HG02798 (cell line): ENCODE measurements around the gene SMAD7.
A peak's percentile ranks its signal among the peaks of the same experiment; 100 is the strongest.

Experiments used
- ATAC-seq: cut with Tn5 transposase; IDR thresholded peaks from one replicate; pipeline ENCODE4 v1.9.1; 2021; ENCODE audit warnings: mild to moderate bottlenecking; ENCODE audit not compliant: unreplicated experiment, poor library complexity

Gene SMAD7

DNA sequence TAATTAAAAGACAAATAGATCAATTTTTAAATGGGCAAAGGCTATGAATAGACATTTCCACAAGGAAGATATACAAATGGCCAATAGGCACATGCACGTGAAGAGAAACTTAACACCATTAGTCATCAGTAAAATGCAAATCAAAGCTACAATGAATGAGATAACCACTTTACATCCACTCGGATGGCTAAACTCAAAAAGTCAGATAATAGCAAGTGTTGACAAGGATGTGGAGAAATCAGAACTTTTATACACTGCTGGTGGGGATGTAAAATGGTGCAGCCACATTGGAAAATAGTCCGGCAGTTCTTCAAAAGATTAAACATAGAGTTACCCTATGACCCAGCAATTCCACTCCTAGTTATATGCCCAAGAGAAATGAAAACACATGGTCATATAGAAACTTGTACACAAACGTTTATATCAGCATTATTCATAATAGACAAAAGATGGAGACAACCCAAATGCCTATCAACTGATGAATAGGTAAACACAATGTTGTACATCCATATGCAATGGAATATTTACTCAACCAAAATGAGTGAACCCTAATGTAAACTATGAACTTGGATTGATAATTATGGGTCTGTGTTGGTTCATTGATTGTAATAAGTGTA is 51.1 kb downstream of the SMAD7 start:
- ATAC-seq: no peak

DNA sequence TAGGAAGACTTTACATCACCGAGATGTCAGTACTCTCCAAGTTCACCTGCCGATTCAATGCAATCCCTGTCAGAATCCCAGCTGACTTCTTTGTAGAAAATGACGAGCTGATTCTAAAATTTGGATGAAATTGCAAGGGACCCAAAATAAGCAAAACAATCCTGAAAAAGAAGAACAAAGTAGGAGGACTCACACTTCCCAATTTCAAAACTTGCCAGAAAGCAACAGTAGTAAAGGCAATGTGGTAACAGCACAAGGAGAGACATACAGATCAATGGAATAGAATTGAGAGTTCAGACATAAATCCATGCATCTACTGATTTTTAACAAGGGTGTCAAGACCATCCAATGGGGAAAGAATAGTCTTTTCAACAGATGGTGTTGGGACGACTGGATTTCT is 52.2 kb downstream of the SMAD7 start:
- ATAC-seq: no peak

DNA sequence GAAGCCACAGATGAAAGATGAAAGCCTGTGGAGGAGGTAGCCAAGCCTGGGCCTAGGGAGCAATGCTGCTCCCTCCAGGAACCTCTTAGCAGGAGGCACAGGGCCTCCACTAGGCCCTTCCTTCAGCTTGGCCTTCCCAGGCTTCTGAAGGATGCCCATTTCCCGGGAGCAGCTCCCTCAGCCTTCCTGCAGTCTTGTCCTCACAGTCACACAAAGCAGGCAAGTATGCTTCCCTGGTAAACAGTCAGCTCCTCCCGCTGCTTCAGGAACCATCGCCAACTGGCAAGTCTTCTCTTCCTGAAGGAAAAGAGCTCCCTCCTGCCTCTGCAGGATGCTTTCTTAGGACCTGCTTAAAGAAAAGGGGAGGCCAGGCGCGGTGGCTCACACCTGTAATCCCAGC is 53.2 kb downstream of the SMAD7 start:
- ATAC-seq: no peak

DNA sequence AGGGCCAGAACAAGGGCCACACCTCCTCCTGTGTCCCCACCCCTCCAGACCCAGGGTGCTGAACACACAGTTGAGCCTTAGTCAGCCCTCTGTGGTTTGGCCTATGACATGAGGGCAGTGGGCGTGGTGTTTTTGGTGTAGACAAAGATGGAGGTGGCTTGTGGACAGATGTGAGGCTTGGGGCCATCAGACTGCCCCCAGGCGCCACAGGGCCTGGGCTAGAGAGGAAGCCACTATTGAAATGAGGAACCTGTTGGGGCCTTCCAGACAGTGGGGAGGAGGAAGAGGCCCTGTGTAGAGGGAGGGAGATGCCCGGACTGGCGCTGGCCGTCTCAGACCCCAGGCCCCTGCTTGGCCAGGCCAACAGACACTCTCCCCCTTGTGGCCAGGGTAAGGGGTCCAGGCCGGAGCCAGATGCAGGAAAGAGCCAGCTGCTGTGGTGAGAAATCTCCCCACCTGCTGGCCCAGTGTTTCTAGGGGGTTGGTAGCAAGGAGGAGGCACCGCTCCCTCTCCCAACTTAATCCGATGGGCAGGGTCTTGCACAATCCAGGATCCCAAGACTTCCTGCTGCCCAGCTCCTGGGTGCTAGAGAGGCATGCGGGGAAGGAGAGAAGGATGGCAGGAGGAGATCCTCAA is 53.8 kb downstream of the SMAD7 start:
- ATAC-seq: peak; percentile 52

DNA sequence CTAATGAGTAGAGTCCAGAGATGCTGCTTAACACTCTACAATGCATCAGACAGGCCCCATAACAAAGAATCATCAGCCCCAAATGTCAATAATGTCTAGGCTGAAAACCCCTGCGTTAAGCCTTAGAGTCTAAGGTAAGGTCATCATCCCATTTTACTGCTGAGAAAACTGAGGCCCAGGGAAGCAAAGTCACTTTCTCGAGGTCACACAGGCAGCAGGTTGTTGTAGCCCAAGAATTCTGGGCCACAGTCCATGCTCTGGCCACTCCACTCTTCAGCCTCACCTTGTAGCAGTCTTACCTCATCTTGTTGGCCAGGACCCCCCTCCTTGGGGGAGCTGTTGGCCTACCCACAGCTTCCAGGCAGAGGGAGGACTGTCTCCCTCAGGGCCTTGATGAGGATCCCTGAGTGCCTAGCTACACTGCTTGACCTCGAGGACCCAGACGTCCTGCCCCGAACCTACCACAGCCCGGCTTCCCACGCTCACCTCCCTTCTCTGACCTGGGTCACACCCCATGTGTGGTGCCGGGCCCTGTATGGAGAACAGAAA is 54.4 kb downstream of the SMAD7 start:
- ATAC-seq: no peak

DNA sequence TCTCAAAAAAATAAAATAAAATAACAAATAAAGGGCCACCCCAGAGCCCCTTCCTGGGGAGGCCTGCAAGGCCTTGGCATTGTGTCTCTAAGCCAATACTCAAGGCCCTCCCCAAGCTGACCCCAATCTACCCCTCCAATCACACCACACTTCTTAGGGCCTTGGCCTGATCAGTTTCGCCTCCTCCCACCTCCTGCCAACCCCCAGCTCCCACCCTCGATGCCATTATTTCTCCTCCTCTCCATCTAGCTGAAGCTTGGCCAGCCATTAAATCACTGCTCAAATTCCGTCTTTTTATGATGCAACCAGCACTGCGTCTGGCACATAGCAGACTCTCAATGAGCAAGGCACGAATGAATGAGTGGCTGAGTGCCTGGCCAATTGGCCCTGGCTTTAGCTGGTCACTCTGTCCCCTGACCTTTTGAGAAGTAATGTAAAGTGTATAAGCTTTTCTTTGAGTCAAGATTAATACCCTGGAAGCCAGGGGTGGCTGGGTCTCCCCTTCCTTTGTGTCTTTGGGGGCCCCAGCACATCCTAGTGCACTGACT is 55.9 kb downstream of the SMAD7 start:
- ATAC-seq: no peak

DNA sequence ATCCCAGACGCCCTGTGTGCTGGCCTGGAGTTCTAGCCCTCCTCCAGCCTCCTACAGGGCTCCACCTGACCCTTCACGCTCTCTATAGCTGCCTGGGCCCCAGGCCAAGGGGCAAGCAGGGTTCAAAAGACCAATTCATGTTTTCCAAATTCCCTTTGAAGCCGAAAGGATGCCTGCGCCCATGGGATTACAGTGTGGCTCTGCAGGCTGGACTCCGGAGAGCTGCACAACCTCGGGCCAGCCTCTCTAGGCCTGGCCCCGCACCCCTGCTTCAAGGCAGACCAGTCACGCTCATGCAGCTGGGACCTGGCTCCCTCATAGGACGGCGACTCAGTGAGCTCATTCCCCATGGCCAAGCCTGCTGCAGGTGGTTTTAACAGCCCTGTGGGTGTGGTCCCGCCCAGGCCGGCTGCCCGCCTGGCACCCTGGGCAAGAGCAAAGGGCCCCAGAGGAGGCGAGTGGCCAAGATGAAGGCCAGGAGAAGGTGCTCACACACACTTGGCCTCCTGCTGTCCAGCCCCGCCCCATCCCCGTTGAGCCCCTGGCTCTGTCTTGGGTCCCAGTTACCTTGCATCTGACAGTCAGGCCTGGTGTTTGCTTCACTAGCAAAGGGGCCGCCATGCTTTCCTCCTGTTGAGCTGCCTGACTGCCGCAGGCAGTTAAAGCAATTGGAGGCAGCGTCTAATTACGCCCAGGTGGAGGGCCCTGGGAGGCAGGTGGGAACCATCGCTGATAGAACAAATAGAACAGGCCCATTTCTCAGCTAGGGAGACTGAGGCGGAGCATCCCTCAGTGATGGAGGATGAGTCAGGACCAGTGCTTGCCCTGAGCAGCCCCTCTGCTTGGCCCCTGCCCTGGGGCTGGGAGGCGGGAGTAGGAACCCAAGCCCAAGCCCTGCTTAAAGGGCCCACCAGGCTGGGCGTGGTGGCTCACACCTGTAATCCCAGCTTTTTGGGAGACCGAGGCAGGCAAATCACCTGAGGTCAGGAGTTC is 56.9 kb downstream of the SMAD7 start:
- ATAC-seq: no peak

DNA sequence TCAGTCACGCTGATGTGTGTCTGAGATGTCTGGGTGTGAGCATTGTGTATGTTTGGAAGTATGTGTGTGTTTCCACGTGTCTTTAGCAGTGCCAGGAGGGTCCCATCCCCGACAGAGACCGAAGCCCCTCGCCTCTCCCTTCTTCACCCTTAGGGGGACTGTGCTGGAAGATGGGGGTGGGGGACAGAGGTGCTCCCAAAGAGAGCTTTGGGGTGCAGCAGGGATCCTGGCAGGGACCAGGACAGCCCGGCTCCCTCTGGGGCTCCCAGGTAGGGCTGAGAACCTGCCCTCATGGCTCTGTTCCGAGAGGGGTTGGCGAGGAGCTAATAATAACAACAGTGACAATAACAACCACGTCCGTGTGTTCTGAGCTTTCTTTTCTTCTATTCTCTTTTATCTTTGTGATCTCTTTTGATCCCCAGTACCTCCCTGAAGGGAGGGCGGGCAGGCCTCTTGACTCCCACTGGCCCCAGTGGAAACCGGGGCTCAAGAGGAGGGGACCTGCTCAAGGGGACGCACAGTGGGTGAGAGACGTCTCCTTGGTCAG is 57.6 kb downstream of the SMAD7 start:
- no peak for ATAC-seq

DNA sequence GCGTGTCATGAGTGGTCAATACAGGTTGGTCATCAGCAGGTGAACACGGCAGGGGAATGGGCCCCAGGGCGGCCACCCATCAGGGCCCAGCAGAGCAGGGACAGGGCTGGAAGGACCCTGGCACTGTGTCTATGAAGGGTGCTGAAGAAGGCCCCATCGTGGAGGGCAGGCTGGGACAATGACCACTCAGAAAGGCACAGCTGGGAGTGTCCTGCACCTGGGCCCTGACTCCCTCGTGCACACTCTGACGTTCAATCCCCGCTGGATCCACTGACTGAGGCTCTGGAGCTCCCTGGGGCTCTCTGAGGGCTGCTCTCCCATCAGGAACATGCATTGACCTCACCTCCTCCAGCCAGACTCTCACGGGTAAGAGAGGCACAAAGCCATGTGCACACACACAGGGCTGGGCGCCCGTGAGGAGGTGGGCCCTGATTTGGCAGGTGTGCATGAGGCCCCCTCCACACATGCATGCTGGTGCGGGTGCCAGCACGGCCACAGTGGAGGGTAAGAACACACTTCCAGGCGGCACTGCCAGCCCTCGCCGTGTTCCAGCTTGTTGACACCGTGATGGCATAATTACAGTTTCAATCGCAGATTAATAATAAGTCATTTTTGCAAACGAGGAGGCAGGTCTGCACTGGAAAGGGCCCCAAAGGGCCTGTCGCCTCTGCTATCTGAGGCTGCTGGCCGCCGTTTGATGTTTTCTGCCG is 58.5 kb downstream of the SMAD7 start:
- no peak for ATAC-seq

DNA sequence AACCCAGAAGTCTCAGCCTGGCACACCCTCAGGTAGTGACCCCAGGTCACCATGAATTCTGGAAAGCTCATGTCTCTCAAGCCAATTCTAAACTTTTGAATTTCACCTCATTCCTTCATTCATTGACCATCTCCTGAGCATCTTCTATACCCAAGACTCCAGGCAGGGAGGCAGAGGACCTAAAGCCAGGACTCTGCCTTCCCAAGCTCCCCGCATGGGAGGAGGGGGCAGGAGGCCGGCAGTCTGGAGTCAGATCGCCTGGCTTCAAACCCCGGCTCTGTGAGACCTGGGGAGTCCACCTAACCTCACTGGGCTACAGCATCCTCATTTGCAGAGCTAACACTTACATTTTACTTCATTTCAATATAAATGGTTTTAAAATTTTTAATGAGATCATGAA is 59.0 kb downstream of the SMAD7 start:
- no peak for ATAC-seq

DNA sequence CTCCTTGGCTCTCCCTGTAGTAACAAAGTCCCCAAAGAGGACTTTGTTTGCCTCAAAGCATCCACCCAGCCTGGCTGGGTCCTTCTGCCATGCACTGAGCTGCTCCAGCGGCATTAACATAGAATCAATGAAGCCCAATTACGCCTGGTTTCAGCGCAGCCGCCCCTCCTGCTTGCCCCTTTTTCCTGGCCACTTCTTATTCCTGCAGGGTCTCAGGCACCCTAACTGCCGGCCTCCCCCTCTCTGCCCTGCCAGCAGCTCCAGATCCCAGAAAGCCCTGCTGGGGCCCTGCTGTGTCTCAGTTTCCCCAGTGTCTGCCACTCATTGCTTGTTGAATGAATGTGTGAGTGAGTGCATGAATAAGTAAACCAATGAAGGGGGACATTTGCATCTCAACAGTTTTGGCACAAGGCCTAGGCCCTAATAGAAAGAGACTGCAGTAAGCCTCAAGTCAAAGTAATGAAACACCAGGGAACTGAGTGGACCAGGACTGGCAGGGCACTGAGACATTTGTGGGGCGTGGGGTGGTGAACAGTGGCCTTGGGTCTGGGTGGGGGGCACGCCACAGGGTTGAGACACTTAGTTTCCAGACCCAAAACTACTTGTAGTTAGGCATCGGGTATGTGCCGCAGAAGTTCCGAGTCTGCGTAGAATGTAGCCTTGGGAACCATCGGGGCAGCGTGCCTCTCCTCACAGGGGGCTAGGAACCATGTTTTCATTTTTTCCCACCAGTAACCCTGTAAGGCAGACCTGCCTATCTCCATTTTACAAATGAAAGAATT is 60.6 kb downstream of the SMAD7 start:
- no peak for ATAC-seq

DNA sequence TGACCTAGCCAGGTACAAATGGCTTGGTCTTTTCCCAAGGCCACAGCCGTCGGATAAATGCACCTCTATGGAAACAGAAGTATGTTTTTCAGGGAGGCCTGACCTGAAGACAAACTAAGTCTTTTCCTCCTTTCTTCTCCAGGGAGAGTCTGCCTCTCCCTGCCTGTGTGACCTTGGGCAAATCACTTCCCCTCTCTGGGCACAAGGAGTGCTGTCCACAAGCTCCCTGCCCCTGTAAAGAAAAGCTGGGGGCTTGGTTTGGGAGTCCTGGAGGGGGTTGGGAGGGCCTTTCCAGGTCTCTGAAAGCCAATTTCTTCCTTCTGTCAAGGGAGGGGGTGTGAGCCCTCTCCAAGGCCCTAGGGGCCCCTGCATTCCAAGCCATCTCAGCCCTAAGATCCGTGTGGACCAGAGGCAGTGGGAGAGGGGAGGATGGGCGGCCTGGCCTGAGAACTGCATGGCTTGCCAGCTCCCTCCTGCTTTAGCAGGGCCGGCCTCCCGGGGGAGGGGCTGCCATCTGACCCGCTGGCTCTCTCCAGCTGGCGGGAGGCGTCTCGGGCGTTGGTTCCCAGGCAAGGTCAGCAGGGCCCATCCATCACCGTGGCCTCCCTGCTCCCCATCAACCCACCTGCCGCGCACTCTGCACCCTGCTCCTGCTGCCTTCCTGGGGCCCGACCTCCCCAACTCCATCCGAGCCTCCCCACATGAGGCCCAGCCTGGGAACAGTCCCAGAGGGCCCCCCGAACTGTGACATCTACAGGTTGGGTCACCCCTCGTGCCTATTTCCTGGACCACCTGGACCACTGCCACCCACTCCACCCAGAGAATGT is 61.4 kb downstream of the SMAD7 start:
- no peak for ATAC-seq

DNA sequence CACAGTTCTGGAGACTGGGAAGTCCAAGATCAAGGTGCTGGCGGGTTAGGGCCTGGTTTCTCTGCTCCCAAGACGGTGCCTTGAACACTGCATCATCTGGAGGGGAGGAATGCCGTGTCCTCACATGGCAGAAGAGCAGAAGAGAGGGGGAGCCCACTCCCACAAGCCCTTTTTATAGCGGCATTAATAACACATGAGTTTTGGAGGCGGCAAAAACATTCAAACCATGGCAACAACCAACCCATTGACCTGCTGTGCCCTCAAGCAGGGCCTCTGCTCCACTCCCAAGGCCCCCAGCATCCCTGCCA is 62.0 kb downstream of the SMAD7 start:
- ATAC-seq: no peak

DNA sequence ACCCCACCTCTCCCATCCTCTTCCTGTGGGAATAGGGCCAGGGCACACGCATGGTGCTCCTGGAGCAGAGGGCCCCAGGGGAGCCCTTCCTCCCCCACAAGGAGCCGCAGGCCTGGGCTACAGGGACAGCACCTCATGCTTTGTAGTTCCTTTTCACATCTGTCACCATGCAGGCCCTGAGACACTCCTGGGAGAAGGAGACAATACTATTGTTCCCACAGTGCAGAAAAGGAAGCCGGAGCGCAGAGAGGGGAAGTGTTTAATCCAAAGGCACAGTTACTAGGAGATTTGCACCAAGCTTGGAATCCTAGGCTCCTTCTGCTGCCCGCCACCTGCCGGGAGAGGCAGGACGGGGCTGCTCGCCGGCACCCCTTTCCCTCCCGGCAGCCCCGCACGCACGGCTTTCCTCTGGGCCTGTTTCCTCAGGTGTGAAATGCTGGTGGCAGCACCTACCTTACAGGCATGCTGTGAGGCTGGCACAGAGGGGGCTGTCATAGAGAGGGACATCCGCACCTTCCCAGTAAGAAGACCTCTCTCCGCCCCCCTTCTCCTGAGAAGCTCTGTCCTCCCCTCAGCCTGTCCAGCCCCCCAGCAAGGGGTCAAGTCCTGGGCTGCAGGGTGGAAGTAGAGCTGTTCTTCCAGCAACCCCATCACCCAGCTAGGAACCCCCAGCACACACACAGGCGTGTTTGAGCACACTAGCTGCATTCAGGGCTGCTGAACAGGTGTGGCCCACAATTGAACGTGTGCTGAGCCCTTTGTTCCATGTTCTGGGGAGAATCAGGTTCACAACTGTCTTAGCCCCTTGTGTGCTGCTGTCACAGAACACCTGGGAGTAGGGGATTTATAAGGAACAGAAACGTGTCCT is 62.6 kb downstream of the SMAD7 start:
- ATAC-seq: no peak

DNA sequence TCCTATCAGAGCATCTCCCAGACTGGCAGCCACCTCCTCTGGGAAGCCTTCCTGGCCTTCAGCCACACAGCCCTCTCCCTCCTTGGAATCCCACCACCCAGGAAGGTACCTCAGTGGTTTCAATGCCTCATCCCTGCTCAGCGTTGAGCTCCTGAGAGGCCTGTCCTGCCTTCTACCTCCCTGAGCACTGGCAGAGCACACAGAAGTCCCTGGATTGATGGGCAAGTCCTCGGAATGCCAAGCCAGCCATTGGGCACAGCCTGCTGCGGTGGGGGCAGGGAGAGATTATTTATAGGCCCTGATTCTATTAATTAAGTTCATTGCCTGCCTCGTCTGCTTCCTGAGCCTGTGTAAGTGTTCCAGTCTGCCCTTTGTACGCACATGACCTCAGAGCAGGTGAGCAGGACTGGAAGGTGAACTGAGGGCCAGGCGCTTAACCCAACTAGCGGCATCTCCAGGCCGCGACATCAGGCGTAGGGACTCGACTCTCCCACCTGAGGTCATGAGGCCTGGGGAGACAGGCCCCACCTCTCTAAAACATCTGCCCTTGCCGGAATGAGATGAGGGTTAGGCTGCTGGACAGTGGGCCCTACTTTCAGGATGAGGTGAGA is 63.4 kb downstream of the SMAD7 start:
- ATAC-seq: no peak

DNA sequence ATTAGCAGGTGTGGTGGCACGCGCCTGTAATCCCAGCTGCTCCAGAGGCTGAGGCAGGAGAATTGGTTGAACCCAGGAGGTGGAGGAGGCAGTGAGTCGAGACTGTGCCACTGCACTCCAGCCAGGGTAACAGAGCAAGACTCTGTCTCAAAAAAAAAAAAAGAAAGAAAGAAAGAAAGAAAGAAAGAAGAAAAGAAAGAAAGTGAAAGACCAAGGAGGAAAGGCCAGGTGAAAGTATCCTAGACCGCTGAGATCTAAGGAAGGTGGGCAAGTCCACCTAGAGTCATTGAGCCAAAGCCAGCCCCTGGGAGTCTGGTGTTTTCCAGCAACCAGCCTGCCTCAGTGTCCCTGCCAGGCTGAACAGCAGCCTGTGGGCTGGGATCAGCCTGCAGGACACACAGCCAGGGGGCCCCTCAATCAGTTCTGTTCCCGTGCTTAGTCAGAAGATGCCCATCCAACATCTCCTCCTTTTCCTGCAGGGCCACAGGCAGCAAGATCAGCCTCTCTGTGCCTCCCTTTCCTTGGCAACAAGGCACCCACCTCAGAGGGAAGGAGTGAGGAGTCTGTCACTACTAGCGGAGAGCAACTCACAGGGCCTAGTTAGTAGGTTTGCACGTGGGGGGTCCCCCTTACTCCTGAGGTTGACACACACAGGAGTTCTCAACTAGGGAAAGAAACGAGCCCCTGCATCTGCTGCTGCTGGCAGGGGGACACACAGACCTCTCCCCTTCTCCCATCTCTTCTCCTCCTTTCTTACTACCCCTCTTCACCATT is 64.1 kb downstream of the SMAD7 start:
- no peak for ATAC-seq
